Mesendoderm (in vitro differentiated cells): Measurements from ENCODE around the gene IL36G. TPM values are rescaled to one million over a fixed set of nuclear protein-coding genes. Genes with fewer than 3 reads are reported as not detected.

Source experiments
- DNase-seq: peaks from one replicate; pipeline ENCODE4 v3.0.0; 2013
- H2AK5ac ChIP-seq: 2 replicates; pipeline ENCODE4 v1.6.1; 2013; ENCODE audit warnings: low read length, inconsistent platforms
- H2BK120ac ChIP-seq: 2 replicates; pipeline ENCODE4 v1.6.1; 2013; ENCODE audit warnings: low read depth, mild to moderate bottlenecking, low read length, moderate library complexity, mixed read lengths
- H2BK15ac ChIP-seq: replicated peaks from 2 replicates; pipeline ENCODE4 v1.6.1; 2013; ENCODE audit warnings: low read depth, mild to moderate bottlenecking, moderate library complexity
- H2BK5ac ChIP-seq: 2 replicates; pipeline ENCODE4 v1.6.1; 2013; ENCODE audit warnings: low read length, inconsistent platforms
- H3K18ac ChIP-seq: 2 replicates; pipeline ENCODE4 v1.6.1; 2013; ENCODE audit warnings: mild to moderate bottlenecking, low read length, mixed read lengths
- H3K23ac ChIP-seq: one replicate; pipeline ENCODE4 v1.6.1; 2013; ENCODE audit warnings: low read length
- H3K27ac ChIP-seq: 2 replicates; pipeline ENCODE4 v1.5.1; 2013; ENCODE audit warnings: low read depth, mild to moderate bottlenecking, inconsistent platforms, low read length, moderate library complexity
- H3K27me3 ChIP-seq: 2 replicates; pipeline ENCODE4 v1.6.1; 2013; ENCODE audit warnings: low read length, control low read depth, mild to moderate bottlenecking, inconsistent platforms; ENCODE audit not compliant: insufficient read depth, poor library complexity
- H3K36me3 ChIP-seq: 2 replicates; pipeline ENCODE4 v1.6.1; 2013; ENCODE audit warnings: low read length, inconsistent platforms; ENCODE audit not compliant: control insufficient read depth, insufficient read depth
- H3K4ac ChIP-seq: one replicate; pipeline ENCODE4 v1.6.1; 2013; ENCODE audit warnings: low read depth, mild to moderate bottlenecking, low read length, moderate library complexity
- H3K4me1 ChIP-seq: 2 replicates; pipeline ENCODE4 v1.6.1; 2013; ENCODE audit warnings: low read depth, low read length, inconsistent platforms; ENCODE audit not compliant: control insufficient read depth
- H3K4me2 ChIP-seq: 2 replicates; pipeline ENCODE4 v1.6.1; 2013; ENCODE audit warnings: low read length
- H3K4me3 ChIP-seq: 2 replicates; pipeline ENCODE4 v1.5.1; 2013; ENCODE audit warnings: mild to moderate bottlenecking, low read length
- H3K56ac ChIP-seq: one replicate; pipeline ENCODE4 v1.6.1; 2013; ENCODE audit warnings: low read length
- H3K79me1 ChIP-seq: 2 replicates; pipeline ENCODE4 v1.6.1; 2013; ENCODE audit warnings: low read length, inconsistent platforms
- H3K79me2 ChIP-seq: 2 replicates; pipeline ENCODE4 v1.6.1; 2013; ENCODE audit warnings: mild to moderate bottlenecking, low read length; ENCODE audit not compliant: control insufficient read depth, insufficient read depth
- H3K9ac ChIP-seq: 2 replicates; pipeline ENCODE4 v1.6.1; 2013; ENCODE audit warnings: low read length, inconsistent platforms
- H4K5ac ChIP-seq: one replicate; pipeline ENCODE4 v1.6.1; 2013; ENCODE audit warnings: low read length
- H4K8ac ChIP-seq: one replicate; pipeline ENCODE4 v1.6.1; 2013; ENCODE audit warnings: low read depth, mild to moderate bottlenecking, control low read depth, low read length, moderate library complexity
- WGBS: extraction: QIAGEN DNeasy Blood & Tissue Kit; methylation state at CpG from one replicate; pipeline ENCODE4 v1.1.7; 2013; ENCODE audit warnings: low lambda C conversion rate, missing lambda C conversion rate; ENCODE audit not compliant: insufficient coverage; ENCODE audit errors: extremely low coverage; 5-methylcytosine and 5-hydroxymethylcytosine counted together
- small RNA-seq: library from polyadenylated mRNA; stranded (forward); fragments of <200 nt; extraction: miRNeasy Mini kit (QIAGEN cat#:217004); gene quantifications from one replicate; pipeline ENCODE3, GENCODE V24; 2013; ENCODE audit not compliant: insufficient read depth

IL36G gene

GRCh38 chr2:113034016-113034415 is 56.2 kb downstream of the IL36G start:
- Histone ChIP-seq H3K79me2 (no peaks in the 10 kb centered on the region), H3K4me2 (no peak overlapping the region), H4K5ac (no peak overlapping the region), H3K79me1 (no peaks in the 10 kb centered on the region), H2BK120ac (no peak overlapping the region), H3K27me3 (no peaks in the 10 kb centered on the region), H3K4me1 (no peaks in the 10 kb centered on the region), H3K56ac (no peak overlapping the region), H3K27ac (no peak overlapping the region), H3K23ac (no peak overlapping the region), H3K36me3 (no peaks in the 10 kb centered on the region), H4K8ac (no peak overlapping the region), H2BK15ac (no peak overlapping the region), H3K4ac (no peak overlapping the region), H3K4me3 (no peak overlapping the region), H2AK5ac (no peak overlapping the region), H2BK5ac (no peak overlapping the region), H3K9ac (no peak overlapping the region), H3K18ac (no peak overlapping the region)
- no CpG with 5 or more reads among the region's 3 CpGs for WGBS
- no peak for DNase-seq

Small RNA genes lying within 50 kb of the gene (small RNA-seq; reads per million reads assigned to genes)
- not detected for gene HMGN2P23
